GM19043 (cell line): ENCODE data around the gene PTPN1.

Experiments used
- ATAC-seq: cut with Tn5 transposase; IDR thresholded peaks from one replicate; pipeline ENCODE4 v1.9.1; 2021; ENCODE audit warnings: low read depth; ENCODE audit not compliant: unreplicated experiment

PTPN1 gene

DNA sequence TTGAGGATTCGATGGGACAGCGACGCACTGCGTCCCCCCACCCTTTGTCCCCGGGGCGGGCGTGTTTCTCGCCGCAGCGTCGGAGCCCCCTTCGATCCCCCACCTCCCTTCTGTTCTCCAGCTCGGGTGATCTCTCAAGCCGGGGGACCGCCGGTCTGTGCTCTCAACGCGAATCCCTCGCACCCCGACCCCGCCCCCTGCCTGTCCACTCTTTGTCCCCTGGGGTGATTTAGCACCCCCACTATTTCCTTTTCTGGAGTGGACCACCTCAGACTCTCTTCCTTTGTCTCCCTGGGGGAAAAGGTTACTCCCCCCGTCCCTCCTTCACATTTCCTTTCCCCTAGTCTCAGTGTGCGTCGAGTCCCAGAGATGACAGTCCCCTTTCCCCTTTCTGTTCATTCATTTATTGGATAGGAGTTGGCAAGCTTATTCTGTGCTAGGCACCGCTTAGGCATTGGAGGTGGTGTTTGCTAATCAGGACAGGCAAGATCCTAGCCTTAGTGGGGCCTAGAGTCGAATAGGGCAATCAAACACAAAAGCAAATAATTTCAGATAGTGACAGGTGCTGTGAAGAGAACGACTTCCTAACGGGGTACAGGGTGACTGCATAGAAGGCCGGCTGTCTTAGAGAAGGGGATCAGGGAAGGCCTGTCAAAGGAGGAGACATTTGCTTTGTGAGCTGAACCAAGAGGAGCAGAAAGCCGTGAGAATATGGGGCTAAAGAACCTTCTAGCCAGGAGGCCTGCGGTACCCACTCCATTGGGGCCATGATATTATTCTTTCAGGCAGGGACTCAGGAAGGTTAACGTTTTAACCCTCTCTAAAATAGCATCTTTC lies 741 bp downstream of the PTPN1 start:
- no peak for ATAC-seq

DNA sequence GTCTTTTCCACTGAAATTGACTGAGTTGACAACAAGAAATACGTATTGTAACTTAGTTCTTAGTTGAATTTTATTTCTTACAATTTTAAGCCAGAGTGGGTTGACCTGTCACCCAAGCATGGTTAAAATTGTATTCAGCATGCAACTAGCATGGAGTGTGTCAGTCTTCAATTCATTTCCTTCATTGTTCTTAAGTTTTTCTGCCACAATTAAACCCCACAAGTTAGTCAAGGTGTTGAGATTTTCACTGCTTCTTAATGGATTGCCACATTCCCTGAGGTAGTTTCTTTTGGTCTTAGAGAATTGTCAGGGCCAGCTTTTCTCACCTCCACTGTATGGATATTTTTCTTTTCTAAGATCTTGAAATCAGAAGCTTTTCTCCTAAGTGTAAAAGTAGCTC lies 2.1 kb downstream of the PTPN1 start:
- no peak for ATAC-seq

DNA sequence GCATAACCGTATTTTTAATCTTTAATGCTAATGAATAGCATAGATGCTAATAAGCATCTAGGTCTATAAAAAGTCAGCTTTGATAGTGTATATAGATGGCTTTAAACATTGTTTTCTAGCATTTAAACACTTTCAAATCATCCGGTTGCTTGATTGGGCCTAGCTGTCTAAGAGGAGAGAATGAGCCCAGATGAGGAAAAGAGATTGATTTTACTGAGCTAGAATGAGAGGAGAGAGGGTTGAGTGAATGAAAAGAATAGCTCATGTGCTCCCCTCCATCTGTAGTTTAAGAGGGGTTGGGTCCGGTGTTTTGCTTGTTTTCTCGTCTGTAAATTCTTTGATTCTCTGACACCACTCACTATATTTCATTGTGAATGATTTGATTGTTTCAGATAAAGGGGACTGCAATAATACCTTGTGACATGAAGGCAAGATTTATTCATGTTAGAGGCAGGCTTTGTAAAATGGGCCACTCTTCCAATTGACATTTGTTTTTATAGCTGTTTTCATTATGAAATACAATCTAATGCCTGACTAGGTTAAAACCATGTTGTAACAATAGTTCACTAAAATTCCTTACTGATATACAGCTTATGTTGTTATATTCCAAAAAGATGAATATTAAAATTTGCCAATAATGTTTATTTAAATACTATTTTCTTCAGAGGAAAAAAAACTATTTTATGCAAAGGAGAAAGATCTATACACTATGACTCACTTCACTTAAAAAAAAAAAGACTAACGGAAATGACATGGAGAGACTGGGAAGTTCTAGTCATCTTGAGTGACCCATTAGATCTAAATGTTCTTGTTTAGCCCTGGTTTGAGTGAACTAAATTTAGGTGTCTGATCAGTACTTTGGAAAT lies 3.2 kb downstream of the PTPN1 start:
- no peak for ATAC-seq

DNA sequence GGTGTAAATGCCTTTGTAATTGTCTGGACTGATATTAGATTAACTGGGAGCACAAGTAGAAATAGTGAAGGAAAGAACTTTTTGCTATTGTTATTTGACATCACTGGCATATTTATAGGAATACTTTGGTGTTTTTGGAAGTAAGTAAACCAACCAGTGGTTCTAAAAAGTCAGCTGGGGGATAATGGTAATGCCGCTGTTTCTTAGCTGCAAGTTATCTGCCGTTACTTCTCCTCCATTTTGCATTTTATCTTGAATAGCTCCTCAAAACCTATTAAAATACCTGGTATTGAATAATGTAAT lies 3.8 kb downstream of the PTPN1 start:
- ATAC-seq = no peak

DNA sequence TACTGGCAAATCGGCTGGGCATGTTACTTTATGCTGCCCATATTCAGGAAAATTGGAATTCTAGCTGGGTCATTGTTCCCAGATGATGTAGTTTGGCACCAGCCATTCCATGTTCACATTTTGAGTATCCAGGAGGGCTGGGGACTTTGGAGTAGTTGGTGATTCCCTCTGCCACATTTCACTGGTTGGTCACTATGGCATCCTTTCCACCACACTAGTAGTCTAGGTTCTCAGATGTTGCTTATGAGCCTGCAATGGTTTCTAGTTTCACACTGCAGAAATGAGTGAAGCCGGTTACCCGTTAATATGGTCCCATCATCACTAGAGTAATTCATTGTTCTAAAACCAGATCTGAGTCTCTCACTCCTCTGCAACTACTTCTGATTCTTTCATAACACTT lies 4.6 kb downstream of the PTPN1 start:
- no peak for ATAC-seq

DNA sequence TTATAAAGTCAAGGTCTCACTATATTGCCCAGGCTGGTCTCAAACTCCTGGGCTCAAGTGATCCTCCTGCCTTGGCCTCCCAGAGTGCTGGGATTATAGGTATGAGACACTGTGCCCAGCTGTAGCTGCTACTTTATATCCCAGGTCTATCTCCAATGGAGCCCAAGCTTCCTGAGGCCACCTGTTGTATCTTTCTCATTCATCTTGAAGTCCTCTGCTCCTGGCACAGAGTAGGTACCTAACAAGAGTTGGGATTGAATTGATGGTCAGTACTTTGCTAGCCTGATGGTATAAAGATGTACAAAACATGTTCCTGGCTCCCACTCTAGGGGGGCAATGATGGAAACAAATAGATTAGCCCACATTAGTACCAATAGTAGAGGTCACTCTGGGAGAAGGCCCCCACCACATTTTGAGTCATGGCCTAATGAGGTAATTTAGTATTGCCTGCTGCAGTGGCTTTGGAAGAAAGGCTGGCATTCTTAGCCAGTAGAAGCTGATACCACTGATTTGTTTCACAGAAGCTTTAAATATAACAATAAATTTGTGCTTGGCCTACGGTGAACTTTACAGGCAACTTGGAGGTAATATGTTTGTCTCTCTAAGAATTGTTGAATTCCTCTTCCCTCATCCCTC lies 5.4 kb downstream of the PTPN1 start:
- ATAC-seq = no peak

DNA sequence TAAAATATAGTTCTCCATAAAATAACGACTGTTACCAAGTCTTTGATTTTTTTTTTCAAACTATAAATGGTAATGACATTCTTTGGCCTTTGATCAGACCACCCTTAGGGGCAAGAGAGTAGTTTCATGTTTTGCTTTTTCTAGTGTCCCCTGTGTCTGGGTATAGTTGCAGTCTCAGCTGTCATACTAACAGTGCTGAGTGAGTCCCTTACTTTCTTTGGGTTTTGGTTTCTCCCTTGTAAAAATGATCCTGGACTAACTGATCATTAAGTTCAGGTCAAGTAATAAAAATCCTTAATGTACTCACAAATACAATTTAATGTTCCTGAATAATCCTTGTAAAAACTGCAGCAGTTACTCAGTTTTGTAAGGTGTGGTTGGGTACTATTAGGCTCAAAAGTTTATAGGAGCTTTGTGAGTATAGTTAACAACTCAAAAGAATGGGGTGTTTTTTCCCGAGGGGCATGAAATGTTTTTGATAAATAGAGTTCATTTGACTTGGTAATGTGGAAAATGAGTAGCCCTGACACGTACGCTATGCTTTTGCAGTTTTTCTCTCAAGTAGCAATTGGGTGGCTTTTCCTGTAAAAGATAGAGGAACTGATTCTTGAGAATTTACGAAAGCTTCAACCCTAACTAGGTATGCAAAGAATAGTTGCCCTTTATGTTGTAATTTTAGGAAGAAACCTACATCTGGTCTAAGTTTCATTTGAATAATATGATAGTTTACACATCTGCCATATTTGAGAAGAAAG lies 6.2 kb downstream of the PTPN1 start:
- ATAC-seq = peak; percentile 39

DNA sequence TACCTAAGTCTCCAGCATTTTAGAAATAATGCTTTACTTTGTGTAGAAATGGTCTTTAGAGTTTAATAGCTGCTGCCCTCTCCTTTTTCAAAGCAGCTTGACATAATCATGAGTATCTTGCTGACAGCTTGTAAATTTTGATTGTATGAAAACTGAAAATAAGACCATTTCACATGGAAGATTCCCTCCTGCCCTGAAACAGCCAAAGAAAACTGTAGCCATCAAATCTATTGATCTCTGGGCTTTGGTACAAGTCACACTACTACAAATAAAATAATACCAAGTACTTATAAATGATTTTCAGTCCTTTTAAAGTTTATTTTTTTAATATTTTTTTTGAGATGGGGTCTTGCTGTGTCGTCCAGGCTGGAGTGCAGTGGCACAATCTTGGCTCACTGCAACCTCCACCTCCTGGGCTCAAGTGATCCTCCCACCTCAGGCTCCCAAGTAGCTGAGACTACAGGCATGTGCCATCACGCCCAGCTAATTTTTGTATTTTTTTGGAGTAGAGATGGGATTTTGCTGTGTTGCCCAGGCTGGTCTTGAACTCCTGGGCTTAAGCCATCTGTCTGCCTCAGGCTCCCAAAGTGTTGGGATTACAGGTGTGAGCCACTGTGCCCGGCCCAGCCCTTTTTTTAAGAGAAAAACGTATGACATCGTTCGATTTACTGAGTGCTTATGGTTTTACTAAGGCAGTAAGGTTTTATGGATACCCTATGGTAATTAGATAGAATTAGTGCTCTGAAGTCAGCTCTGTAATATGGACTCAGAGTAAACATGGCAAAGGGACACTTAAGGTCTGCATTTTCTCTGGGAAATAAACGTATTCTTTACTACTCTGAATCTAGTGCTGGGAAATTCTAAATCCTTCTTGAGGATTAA lies 7.0 kb downstream of the PTPN1 start:
- no peak for ATAC-seq

DNA sequence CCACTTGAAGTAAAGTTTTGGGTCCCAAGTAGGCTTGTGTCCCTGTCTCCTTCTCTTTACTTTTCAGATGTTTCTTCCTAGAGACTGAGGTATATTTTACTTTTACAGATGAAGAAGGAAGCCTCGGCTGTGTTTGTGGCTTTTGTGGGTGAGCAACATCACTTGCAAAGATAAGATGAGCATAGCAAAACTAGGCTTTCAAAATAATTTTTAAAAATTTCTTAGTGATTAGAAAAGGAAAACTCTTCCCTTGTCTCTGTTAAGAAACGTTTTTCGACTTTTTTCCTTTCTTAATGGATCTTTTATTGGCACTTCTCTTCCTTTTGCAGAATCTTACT lies 7.6 kb downstream of the PTPN1 start:
- ATAC-seq = no peak

DNA sequence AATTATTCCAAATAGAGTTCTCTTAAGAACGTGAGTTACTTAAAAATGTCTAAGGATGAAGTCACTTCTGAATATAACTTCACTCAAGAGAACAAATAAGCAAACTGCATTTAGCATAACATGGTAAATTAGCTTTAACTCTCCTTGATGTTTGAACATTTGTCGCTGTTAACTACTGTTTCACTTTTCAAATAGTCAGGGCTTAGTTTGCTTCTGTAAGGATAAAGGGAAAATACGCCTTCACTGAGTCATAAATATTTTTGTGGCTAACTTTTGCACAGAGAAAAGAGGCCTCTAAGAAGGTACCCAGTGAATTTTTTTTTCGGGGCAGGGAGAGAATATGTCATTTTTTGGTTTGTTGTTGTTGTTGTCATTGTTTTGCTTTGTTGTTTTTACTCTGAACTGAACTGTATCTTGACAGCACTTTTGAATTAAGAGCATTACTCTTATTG lies 8.1 kb downstream of the PTPN1 start:
- no peak for ATAC-seq

DNA sequence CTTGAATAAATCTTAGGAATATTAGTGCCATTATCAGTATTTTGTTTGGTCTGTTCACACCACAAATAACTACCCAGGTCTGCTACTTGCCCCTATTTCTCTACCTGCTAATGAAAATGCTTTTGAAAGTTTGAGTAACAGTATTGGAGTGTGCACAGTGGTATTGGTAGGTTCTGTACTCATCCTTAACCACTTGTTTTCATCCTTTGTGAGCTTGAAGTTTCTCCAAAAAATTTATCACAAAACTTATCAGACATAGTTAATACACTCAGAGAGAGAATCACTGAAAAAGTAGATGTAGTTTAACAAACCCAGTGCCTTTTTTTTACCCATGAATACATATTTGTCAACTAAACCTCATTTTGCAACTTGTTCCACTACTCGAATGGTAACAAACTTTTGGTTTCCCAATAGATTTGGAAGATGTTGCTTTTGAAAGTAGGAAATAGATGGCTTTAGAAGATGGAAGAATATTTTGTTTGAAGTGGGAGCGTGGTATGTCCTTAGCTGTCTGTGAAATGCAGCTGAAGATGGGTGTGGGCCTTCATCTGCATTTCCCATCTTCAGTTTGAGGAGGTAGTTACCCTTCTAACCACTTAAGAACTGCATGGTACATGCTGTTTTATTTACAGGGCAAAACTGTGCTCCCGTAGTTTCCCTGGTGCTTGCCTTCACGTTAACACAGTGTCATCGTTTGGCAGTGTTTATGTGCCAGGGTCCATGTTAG lies 9.0 kb downstream of the PTPN1 start:
- no peak for ATAC-seq

DNA sequence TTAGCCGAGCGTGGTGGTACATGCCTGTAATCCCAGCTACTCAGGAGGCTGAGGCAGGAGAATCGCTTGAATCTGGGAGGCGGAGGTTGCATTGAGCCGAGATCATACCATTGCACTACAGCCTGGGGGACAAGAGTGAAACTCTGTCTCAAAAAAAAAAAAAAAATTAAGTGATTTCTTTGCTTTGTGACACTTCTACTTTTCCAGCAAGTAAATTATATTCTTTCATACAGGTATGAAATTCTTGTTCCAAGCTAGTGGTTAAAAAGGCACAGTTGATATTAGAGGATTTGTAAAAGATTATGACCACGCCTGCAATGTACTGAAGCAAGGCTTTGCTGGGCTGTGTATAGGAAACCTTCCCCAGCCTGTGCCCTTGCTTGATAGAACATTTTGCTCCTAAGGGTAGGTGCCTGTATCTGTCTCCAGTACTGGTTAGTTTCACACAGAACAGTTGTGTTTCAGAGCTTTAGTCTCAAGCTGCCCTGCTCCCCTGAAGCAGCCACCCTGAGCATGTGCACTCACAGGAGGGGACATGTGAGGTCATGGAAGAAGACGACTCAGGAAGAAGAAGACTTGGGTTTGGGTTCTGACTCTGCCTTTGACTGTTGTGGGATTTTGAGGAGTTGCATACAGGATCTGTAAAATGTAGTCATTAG lies 10.2 kb downstream of the PTPN1 start:
- no peak for ATAC-seq

DNA sequence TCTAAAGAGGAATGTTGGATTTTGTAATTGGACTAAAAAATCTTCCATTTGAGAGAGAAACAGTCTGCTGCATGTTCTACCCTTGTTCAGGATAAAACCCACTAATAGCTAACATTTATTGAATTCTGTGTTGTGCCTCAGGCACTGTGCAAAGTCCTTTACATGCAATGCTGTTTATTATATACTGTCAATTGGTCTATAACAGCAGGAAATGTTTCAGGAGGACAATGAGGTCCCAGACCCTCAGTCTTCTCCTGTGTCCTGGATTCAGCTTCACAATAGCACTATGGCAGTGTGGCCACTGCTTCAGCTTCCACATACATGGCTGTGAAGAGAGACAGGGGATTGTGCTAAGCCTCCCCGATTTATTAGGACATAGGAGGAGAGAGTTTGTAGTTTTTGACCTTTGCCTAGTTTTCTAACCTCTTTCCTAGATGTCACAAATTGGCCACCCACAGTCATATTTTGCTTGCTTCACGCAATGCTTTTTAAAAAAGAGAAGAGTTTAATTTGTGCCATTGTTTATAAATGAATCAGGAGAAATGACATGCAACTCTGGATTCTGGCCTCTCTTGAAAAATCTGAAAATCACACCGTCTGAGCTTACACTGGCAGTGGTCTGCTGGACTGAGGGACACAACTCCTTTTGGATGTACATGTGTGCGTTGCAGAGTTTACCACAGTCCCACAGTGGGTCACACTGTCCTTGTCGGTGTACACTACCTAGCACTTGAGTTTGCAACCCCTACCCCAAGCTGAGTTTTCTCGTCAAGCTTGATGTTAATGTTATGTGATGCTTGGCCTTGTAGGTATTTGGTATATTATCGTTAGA lies 11.3 kb downstream of the PTPN1 start:
- no peak for ATAC-seq

DNA sequence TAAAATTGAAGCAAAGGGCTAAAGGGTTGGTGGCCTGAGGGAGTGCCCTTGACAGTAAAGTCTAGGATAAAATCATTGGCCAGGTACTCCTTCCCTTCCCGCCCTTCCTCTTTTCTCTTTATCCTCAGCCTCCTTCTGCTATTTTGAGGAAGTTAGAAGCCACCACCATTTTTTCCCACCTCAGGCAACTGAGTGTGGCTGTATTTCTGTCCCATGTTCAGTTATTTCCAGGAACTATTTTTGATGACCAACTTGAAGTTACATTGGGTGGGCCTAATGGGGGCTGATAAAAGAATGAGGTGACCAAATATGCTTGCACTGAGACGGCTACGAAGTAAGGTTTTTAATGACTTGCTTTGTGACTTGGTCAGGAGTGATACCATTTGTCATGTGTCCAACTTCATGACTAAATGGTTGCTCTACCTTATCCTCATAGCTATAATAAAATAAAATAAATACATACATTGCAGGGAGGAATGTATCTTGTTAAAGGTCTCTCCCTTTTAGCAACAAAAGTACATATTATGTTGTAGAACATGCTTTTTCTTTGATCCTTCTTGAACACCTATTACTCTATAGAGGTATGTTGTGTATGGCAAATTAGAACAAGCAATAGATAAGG lies 12.0 kb downstream of the PTPN1 start:
- ATAC-seq = no peak

DNA sequence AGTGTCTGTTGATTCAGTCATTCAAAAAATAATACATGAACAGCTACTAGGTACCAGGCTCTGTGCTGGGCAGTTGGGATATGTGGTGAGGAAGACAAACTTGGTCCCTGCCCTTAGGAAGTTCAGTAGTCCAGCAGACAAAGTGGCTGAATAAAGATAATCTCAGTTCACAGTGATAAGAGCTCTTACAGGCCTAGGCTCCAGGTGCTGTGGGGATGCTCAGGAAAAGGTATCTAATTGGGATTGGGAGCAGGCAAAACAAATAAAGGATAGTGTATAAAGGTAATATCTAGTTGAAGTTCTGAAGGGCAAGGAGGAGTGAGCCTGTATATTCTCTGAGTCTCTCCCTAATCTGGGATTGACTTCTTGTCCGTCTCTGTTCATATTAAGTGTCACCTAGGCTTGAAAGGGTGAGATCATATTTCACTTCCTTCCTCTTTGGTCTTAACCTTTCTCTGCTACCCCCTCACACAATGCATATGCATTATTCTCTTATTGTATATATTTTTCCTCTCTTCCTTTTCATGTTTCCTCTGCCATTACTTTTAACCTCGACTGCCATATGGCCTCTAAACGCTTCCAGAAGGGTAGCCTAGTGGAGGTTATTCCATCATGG lies 13.5 kb downstream of the PTPN1 start:
- ATAC-seq = no peak

DNA sequence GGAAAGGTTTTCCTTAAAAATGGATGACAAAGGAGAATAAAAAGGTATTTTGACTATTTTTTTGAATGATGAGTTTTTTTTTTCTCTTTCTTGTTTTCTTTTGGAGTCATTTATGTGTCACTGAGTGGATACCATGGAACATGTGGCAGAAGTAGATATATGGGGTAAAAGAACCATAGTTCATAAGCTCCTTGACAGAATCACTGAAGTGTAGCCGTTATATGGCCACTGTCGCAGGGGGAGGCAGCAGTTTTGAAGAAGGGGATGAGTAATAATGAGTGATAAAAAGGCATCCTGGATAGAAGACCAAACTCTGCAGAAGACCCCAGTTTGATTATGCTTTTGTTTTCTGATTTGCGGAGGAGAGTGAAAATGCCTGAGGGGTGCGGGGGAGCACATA lies 15.5 kb downstream of the PTPN1 start:
- no peak for ATAC-seq

DNA sequence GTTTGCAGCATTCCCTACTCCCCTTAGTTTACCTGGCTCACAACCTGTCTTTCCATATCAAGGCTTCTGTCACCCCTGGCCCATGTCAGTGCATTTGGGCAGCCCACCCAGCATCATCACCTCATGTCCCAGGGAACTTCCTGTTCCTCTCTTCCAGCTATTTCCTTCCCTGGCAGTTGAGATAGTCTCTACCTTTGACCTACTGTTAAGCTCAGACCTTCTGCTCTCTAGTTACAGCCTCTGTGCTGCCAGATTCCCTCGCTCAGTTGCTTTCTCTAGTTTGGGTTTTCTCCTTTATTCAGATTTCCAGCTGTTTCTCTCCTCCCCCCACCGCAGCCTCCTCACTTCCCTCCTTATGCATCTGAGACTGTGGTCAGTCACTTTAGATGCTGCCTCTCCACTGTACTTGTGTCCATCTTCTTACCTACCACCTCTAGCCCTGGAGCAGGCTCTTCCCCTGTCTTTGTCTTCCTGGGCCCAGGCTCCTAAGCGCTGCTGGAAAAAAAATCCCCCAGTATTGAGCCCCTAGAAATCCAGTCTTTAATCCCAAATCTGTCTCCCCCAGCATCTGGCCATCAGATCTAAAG lies 16.3 kb downstream of the PTPN1 start:
- no peak for ATAC-seq
